Osteocyte (in vitro differentiated cells): ENCODE results near the gene FZD7. TPM values are rescaled to one million over a fixed set of nuclear protein-coding genes. Genes with fewer than 3 reads are reported as not detected.

Source experiments
- DNase-seq: peaks from one replicate; pipeline ENCODE4 v3.0.0; 2021; ENCODE audit warnings: mixed read lengths; ENCODE audit not compliant: unreplicated experiment; ENCODE audit errors: extremely low spot score
- H3K27ac Mint-ChIP-seq: one replicate; pipeline ENCODE4 v1.8.0; 2021; ENCODE audit warnings: mild to moderate bottlenecking, mixed read lengths; ENCODE audit not compliant: unreplicated experiment
- H3K27me3 Mint-ChIP-seq: one replicate; pipeline ENCODE4 v1.8.0; 2021; ENCODE audit warnings: mixed read lengths; ENCODE audit not compliant: unreplicated experiment
- H3K36me3 Mint-ChIP-seq: one replicate; pipeline ENCODE4 v1.8.0; 2021; ENCODE audit warnings: mixed read lengths; ENCODE audit not compliant: unreplicated experiment
- H3K4me1 Mint-ChIP-seq: one replicate; pipeline ENCODE4 v1.8.0; 2021; ENCODE audit warnings: mixed read lengths; ENCODE audit not compliant: unreplicated experiment
- H3K4me3 Mint-ChIP-seq: one replicate; pipeline ENCODE4 v1.8.0; 2021; ENCODE audit warnings: mild to moderate bottlenecking, moderate library complexity, mixed read lengths; ENCODE audit not compliant: unreplicated experiment
- H3K9me3 Mint-ChIP-seq: one replicate; pipeline ENCODE4 v1.8.0; 2021; ENCODE audit warnings: mixed read lengths; ENCODE audit not compliant: unreplicated experiment
- CTCF ChIP-seq: fragments of 200-600 bp; sonication (generic); IDR thresholded peaks from 2 replicates; pipeline ENCODE4 v1.5.0; 2021; ENCODE audit warnings: antibody characterized with exemption, mild to moderate bottlenecking, moderate library complexity
- total RNA-seq: library from RNA; stranded (reverse); gene quantifications from 2 replicates; pipeline ENCODE4 v1.2.1, GENCODE V29; 2021

The FZD7 gene
- total RNA-seq, 1 donor from 2014 or later: 37.0 TPM

DNA sequence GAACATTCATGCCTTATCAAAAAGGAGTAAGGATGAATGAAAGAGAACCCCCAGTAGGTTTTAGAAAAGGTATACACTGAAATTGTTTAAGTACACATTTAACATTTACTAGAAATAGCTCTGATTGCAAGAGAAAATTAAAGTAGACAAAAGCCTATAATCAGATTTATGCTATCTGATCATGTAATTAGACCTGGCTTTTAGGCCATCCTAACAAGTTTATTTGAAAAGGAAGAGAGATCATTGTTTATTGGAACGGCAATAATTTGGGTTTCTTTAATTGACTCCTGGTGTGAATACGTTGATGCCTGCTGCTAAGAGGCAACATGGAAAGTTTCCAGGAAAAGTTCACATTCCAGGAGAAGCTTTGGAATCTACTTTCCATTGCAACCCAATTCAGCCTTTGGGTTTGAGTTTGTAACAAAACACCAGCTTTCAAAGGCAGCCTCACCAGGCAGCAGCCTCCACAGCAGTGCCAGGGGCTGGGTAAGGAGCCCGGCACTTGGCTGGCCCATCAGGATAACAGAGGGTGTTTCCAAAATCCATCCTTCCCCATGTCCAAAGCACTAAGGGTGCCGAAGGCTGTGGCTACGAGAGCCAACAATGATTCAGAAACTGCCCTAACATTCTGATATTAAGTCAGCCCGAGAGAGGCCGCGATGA, 18.0 kb downstream of the FZD7 start:
- no peaks in the 10 kb centered on the region for H3K9me3 Mint-ChIP-seq
- TF ChIP-seq CTCF: no peak
- DNase-seq: no peak
- H3K27me3 Mint-ChIP-seq: peaks cover 11% of the 10 kb centered on the region
- peaks cover 4% of the 10 kb centered on the region for H3K36me3 Mint-ChIP-seq
- no peak overlapping the region for H3K4me3 Mint-ChIP-seq
- no peak overlapping the region for H3K27ac Mint-ChIP-seq
- peaks cover 16% of the 10 kb centered on the region for H3K4me1 Mint-ChIP-seq

DNA sequence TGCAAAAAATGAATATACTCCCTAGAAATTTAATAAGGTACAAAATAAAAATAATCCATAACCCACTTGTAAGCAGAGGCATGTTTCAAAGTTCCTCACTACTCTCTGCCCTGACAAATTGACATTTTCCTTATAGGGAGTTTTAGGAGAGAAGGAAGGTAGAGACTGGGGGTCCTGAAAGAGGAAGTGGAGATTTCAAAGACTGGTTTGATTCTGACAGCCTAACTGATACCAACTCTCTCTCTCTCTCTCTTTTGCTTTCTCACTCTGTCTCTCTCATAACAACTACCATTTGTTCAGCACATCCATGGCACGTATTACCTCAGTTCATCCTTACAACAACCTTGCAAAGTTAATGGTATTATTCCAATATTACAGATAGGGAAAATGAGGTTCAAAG, 18.6 kb downstream of the FZD7 start:
- Mint-ChIP-seq H3K4me3 (no peak overlapping the region), H3K27ac (no peak overlapping the region), H3K27me3 (peaks cover 11% of the 10 kb centered on the region), H3K4me1 (peaks cover 16% of the 10 kb centered on the region), H3K9me3 (no peaks in the 10 kb centered on the region), H3K36me3 (peaks cover 4% of the 10 kb centered on the region)
- DNase-seq: no peak
- no peak for TF ChIP-seq CTCF

DNA sequence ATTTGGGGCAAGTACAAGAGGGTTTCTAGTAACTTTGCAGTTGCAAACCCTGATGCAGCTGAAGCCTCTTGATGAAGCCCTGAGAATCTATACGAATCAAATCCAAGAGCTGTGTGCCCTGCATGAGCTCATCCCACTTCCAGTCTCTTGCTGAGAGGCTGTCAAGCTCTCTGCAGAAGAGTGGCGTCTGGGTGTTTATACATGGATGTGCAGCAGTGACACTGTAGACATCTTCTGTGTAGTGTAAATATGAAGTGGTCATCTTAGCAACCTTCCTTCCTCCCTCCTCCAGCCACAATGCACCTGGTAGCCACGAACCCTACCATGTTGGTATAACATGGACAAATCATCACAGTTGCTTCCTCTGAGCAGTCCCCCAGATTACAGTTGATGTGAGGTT, 21.0 kb downstream of the FZD7 start:
- no peak overlapping the region for H3K4me3 Mint-ChIP-seq
- DNase-seq: no peak
- H3K4me1 Mint-ChIP-seq: peaks cover 16% of the 10 kb centered on the region
- H3K9me3 Mint-ChIP-seq: no peaks in the 10 kb centered on the region
- TF ChIP-seq CTCF: no peak
- no peaks in the 10 kb centered on the region for H3K36me3 Mint-ChIP-seq
- peaks cover 19% of the 10 kb centered on the region for H3K27me3 Mint-ChIP-seq
- H3K27ac Mint-ChIP-seq: no peak overlapping the region

DNA sequence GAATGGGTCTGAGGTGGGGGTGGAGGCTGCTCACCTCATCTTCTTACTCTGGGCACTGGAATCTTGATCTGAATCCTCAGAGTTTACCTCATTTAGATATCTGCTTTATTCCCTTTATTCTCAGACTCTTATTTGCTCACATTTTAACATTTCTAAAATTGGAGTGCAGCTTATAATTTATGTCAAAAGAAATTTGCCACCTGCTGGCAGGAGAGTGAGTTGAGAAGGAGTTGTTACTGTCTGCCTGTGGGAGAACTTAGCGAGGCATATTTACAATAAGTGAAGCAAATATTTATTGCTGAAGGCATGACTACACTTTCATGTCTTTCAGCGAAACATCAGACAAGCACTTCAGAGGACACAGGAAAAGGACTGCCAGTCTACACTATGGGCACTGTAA, 23.0 kb downstream of the FZD7 start:
- H3K9me3 Mint-ChIP-seq: no peaks in the 10 kb centered on the region
- DNase-seq: no peak
- H3K27ac Mint-ChIP-seq: no peak overlapping the region
- peak; percentile 51 for TF ChIP-seq CTCF
- peaks cover 19% of the 10 kb centered on the region for H3K27me3 Mint-ChIP-seq
- H3K4me3 Mint-ChIP-seq: no peak overlapping the region
- no peaks in the 10 kb centered on the region for H3K36me3 Mint-ChIP-seq
- H3K4me1 Mint-ChIP-seq: peaks cover 11% of the 10 kb centered on the region

DNA sequence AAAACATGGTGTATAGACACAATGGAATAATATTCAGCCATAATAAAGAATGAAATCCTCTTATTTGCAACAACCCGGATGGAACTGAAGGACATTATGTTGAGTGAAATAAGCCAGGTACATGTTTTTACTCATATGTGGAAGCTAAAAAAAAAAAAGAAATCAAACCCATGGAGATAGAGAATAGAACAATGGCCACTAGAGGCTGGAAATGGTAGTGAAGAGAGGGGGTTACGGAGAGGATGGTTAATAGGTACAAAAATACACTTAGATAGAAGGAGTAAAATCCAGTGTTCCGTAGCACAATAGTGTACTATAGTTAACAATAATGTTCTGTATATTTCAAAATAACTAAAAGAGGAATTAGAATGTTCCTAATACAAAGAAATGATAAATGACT, 26.6 kb downstream of the FZD7 start:
- Mint-ChIP-seq H3K4me3 (no peak overlapping the region), H3K27ac (no peak overlapping the region), H3K9me3 (no peaks in the 10 kb centered on the region), H3K4me1 (peaks cover 14% of the 10 kb centered on the region), H3K27me3 (peaks cover 14% of the 10 kb centered on the region), H3K36me3 (no peaks in the 10 kb centered on the region)
- TF ChIP-seq CTCF: peak; percentile 37
- DNase-seq: no peak
